CD4-positive, alpha-beta T cell treated with Interleukin-15 for 1 hour (primary cell): ENCODE results near the gene TDRD9.
"Not testable (repeated sequence)": the region's sequence is repeated elsewhere in the genome, so short reads cannot be mapped to it uniquely, and the experiment has no call there.

Experiments used
- DNase-seq: peaks from one replicate; pipeline ENCODE4 v3.0.0-alpha.2; 2020

TDRD9 gene

DNA sequence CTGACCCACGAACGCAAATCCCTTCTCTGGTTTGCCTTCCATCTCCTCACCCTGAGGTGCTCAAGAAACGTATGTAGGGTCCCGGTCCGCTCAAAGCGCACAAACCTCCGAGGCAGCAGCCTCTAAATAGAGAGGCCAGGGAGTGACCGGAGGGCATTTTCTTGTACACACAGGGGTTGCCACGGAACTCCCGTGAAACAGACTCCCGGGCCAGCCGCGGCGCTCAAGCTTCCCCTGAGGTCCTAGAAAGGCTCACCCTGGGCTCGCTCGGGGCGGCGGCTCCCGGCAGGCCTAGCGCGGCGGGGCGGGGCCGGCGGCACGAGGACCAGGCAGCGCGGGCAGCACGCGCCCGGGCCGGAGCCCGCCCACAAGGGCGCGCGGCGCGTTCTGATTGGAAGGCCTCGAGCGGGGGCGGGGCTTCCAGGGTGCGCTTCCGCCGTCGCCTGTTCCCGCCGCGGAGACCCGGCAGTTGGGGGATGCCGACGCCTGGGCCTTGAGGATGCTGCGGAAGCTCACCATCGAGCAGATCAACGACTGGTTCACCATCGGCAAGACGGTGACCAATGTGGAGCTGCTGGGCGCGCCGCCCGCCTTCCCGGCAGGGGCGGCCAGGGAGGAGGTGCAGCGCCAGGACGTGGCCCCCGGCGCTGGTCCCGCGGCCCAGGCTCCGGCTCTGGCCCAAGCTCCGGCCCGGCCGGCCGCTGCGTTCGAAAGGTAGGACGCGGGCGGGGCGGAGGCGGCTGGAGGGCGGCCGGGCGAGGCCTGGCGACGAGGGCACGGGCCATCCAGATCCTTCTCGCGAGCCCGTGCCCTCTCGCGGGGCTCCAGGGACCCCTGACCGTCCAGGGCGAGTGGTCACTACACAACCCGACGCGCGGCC lies at the start of gene TDRD9:
TDRD9 (plus strand) TSS at position 446 of the 880 bp plus-strand sequence; CDS start at position 500, 54 bp downstream.
- DNase-seq, result peak; percentile 36

DNA sequence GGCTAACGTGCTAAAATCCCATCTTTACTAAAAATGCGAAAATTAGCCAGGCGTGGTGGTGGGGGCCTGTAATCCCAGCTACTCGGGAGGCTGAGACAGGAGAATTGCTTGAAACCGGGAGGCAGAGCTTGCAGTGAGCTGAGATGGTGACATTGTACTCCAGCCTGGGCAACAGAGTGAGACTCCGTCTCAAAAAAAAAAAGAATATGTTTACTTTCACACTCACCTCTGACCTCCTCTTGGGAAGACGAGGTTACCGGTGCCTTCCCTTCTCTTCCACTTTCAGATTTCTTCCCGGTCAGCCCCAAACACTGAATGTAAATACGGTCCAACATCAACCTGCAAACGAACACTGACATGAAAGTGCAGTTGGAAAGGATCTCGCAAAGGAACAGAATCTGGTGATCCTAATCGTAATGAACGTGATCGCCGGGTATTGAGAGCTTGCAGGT lies 49.1 kb upstream of the TDRD9 start:
- DNase-seq, result no peak

GRCh38 chr14:103879570-103880347 lies 48.5 kb upstream of the TDRD9 start:
- DNase-seq, result no peak

GRCh38 chr14:103880348-103881267 lies 47.6 kb upstream of the TDRD9 start:
- DNase-seq, result peak; percentile 21

DNA sequence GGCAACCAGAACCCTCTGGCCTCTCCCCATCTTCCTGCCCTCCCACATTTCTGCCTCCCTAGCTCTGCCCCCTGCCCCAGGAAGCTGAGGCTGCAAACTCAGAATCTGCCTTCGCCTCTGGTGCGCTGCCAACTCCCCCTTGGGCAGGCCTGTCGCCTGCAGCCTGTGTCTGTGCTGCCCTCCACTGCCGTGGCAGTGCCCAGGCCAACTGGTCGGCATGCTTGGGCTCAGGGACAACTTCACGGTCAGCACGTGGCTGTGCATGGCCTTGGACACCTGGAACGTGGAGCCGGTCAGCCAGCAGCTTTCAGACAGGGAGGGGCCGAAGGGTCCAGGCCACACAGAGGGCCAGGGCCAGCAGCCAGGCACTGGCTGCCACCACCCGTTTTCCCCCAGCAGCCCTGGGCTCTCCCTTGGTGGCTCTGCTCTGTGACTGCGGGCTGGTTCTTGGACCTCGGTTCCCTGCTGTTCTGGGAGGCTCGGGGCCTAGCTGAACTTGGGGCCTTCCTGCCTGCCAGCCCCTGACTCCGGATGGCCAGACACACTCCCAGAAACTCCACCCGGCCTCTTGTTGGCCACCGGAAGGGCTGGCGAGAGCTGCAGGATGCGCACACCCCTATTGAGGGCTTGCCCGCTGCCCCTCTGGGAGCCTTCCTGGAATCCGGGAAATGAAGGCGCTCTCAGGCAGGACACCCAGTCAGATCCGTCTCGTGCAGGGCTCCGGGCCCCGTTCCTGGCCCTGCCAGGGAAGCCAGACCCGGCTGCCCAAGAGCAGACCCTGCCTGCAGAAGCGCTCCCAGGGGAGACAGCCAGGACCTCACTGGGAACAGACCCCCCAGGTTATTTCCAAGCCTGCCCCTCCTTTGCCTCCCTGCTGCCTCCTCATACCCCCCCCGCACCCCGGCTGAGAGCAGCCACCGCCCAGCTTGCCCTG lies 46.7 kb upstream of the TDRD9 start:
- no peak for DNase-seq

- DNase-seq, result no peak
Observed at GRCh38 chr14:103882503-103883262, 45.6 kb upstream of the TDRD9 start.

GRCh38 chr14:103883263-103883523 lies 45.1 kb upstream of the TDRD9 start:
- DNase-seq, result no peak

- no peak for DNase-seq
Observed at GRCh38 chr14:103884854-103885253, 43.4 kb upstream of the TDRD9 start.

- no peak for DNase-seq
Observed at GRCh38 chr14:103885509-103885932, 42.7 kb upstream of the TDRD9 start.

DNA sequence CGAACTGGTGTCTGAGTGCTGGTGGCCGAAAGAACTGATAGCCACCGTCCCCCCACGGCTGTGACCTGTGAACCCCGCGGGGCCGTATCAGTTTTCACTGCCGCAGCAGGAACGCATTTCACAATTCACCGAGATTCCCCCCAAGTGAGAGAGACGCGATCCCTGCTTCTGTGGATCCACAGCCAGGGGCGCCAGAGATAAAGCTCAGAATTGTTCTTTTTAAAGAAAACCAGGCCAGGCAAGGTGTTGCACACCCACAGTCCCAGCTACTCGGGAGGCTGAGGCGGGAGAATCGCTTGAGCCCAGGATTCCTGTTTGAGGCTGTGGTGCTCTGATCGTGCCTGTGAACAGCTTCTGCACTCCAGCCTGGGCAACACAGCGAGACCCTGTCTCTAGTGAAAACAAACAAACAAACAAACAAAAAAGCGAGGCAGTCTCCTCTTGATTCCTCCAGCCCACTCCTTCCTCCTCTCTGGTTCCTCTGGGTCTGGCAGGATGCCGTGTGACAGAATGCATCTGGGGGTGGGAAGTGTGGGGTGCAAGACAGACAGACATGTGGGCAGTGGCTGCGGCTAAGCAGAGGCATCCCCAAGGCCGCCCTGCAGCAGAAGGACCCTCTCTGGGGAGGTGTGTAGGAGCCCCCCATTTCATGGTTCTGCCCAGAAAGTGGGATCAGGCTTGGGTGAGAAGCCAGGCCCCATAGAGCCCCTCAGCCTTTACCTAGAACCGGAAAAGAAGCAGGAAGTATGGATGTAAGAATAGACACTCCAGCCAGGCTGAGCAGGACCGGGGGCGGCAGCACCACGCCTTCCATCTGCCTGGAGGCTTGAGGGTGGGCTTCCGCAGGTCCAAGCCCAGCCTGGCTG lies 41.7 kb upstream of the TDRD9 start:
- no peak for DNase-seq

DNA sequence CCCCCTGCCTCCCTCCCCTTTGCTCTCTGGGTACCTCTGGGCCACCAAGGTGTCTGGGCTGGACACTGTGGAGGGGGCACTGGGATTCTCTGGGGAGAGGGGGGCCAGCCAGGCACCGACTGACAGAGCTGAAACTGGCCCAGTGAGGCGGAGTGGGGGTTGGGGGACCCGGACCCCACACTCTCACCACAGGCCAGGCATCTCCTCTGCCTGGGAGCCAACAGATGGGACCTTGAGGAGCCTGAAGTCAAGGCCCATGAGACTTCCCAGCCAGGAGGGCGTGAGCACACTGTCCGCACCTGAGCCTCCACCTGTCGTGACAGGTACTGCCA lies 41.1 kb upstream of the TDRD9 start:
- DNase-seq, result no peak

DNA sequence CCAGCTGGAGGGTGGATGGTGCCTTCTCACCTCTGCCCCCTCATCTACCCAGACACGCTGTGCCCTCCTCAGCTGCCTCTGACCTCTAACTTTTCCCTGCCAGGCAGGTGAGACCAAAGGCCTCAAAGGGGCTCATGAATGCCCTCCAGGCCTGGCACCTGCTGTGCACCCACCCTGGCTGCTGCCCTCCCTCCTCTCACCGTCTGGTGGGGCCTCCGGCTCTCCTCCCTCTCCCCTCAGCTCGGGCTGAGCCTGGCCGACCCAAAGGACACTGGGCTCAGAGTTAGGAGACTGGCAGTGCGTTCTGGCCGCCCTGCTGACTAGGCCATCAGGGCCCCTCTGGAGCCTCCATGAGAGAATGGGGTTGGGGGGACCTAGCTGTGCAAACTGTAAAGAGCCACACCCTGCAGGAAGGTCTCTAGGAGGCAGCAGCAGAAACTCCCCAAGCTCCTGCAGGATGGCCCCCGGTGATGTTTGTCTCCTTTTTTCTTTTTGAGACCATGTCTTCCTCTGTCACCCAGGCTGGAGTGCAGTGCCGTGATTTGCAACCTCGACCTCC lies 40.6 kb upstream of the TDRD9 start:
- DNase-seq, result no peak

DNA sequence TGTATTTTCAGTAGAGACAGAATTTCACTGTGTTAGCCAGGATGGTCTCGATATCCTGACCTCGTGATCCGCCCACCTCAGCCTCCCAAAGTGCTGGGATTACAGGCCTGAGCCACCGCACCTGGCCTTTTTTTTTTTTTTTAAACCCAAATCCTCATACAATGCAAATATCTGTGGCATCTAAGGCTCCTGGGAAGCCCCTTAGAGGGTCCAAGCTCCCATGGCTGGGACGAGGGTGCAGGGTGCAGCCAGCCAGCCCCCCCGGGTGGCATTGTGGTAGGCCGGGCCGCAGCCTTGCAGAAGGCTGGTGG lies 39.3 kb upstream of the TDRD9 start:
- not testable (repeated sequence) for DNase-seq

- DNase-seq, result no peak
Observed at GRCh38 chr14:103889313-103890051, 38.8 kb upstream of the TDRD9 start.

GRCh38 chr14:103890052-103890371 lies 38.2 kb upstream of the TDRD9 start:
- DNase-seq, result no peak

DNA sequence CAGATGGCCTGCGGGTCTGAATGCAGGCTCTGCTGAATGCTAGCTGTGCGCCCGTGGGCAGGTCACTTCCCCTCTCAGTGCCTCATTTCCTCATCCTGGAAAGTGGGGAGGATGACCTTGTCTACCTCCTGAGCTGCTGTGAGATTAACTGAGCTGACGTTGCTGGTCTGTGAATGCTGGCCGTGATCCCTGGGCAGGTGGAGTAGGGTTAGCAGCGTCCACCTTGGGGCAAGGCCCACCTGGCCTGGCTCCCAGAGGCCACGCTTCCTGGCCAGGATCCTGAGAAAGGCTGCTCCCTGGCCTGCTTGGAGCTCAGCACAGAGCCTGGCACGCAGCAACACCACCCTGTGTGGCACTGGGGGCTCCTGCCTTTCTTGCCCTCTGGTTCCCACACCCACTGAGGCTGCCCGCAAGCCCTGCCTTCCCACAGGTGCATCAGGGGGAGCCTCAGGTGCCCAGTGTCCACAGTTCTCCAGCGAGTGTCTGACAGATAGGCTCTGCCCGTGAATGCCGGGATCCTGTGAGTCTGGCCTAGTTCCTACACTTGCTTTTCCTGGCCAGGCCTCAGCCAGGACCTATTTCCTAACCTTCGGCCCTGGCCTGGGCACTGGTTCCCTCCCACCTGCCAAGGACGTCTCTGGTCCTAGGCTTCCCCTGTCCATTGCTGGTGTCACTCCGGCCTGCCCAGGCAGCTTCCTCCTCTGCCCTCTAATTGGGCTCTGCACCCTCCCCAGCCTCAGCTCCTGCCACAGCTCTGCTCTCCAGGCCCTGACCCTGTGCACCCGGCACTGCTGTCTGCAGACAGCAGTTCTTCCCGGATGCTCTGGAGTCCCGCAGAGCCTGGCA lies 37.2 kb upstream of the TDRD9 start:
- DNase-seq, result no peak

- DNase-seq, result no peak
Observed at GRCh38 chr14:103891667-103892215, 36.5 kb upstream of the TDRD9 start.

GRCh38 chr14:103892247-103892646 lies 36.0 kb upstream of the TDRD9 start:
- DNase-seq, result no peak
